Hepatocyte (in vitro differentiated cells): ENCODE results near the gene CSRP1.

ENCODE experiments used
- CTCF ChIP-seq: fragments of 200-600 bp; sonication (generic); IDR thresholded peaks from 2 replicates; pipeline ENCODE4 v1.5.1; 2016; ENCODE audit warnings: antibody characterized with exemption, mild to moderate bottlenecking; ENCODE audit not compliant: poor library complexity
- EZH2 ChIP-seq: fragments of 200-600 bp; sonication (generic); IDR thresholded peaks from 2 replicates; pipeline ENCODE4 v1.6.1; 2016; ENCODE audit warnings: antibody characterized with exemption, mild to moderate bottlenecking, borderline replicate concordance
- EZH2phosphoT487 ChIP-seq: fragments of 200-600 bp; sonication (generic); IDR thresholded peaks from one replicate; pipeline ENCODE4 v1.6.1; 2018; ENCODE audit warnings: antibody characterized with exemption, mild to moderate bottlenecking, low read depth, moderate library complexity; ENCODE audit not compliant: unreplicated experiment, severe bottlenecking

- TF ChIP-seq CTCF (no peak), EZH2 (no peak), EZH2phosphoT487 (no peak)
Measured at GRCh38 chr1:201513498-201514243, 6.7 kb upstream of the CSRP1 start.
